Cardiac muscle cell (in vitro differentiated cells and primary cell): ENCODE measurements around the gene INPP5A. TPM values are rescaled to one million over a fixed set of nuclear protein-coding genes. Genes with fewer than 3 reads are reported as not detected.

Experiments used
- DNase-seq, 2 donors: peaks; one replicate each; pipeline versions ENCODE4 v3.0.0 to v3.0.0-alpha.2; 2010 to 2017; ENCODE audit warnings: low read depth in 1 of 2, low spot score in 1 of 2
- H3K27ac ChIP-seq: fragments of 200-600 bp; sonication (generic); 2 replicates; pipeline ENCODE4 v1.5.1; 2016
- H3K27me3 ChIP-seq: fragments of 200-600 bp; sonication (generic); 2 replicates; pipeline ENCODE4 v1.6.0; 2016; ENCODE audit warnings: control low read depth
- H3K36me3 ChIP-seq: fragments of 200-600 bp; sonication (generic); 2 replicates; pipeline ENCODE4 v1.5.1; 2016; ENCODE audit warnings: control low read depth
- H3K4me1 ChIP-seq: fragments of 200-600 bp; sonication (generic); 2 replicates; pipeline ENCODE4 v1.8.1; 2017; ENCODE audit warnings: low read depth, mild to moderate bottlenecking, mixed run types
- H3K4me3 ChIP-seq: fragments of 200-600 bp; sonication (generic); 2 replicates; pipeline ENCODE4 v1.5.1; 2016; ENCODE audit warnings: mild to moderate bottlenecking
- H3K9me3 ChIP-seq: fragments of 200-600 bp; sonication (generic); 2 replicates; pipeline ENCODE4 v1.5.1; 2017; ENCODE audit warnings: low read depth, mild to moderate bottlenecking, control low read depth
- CTCF ChIP-seq: IDR thresholded peaks from 2 replicates; pipeline ENCODE4 v1.5.1; 2012; ENCODE audit warnings: low read depth, mild to moderate bottlenecking, low read length
- polyA plus RNA-seq: library from polyadenylated mRNA; unstranded; fragments of >200 nt; fragmentation: Nextera tagmentation; extraction: Ambion mirVana; gene quantifications from 2 replicates; pipeline ENCODE4 v1.2.1, GENCODE V29; 2016
- total RNA-seq: library from RNA; depleted of rRNA; stranded (reverse); fragments of >200 nt; gene quantifications from 2 replicates; pipeline ENCODE4 v1.2.3, GENCODE V29; 2016

Gene INPP5A
- total and polyA plus RNA-seq, 2 experiments from 2014 or later = 87.0 to 90.4 TPM

- Histone ChIP-seq H3K27ac (no peak overlapping the region), H3K4me1 (peaks cover 10% of the 10 kb centered on the region), H3K4me3 (no peak overlapping the region), H3K9me3 (no peaks in the 10 kb centered on the region), H3K27me3 (no peaks in the 10 kb centered on the region), H3K36me3 (peaks cover 4% of the 10 kb centered on the region)
- no peak for DNase-seq
- no peak for TF ChIP-seq CTCF
Observed at GRCh38 chr10:132749371-132749795, 211.8 kb downstream of the INPP5A start.

- Histone ChIP-seq H3K27me3 (no peaks in the 10 kb centered on the region), H3K4me3 (no peak overlapping the region), H3K9me3 (no peaks in the 10 kb centered on the region), H3K27ac (no peak overlapping the region), H3K4me1 (peaks cover 10% of the 10 kb centered on the region), H3K36me3 (peaks cover 4% of the 10 kb centered on the region)
- TF ChIP-seq CTCF = no peak
- DNase-seq = no peak
Observed at GRCh38 chr10:132750936-132751335, 213.3 kb downstream of the INPP5A start.

GRCh38 chr10:132752378-132752777 lies 214.8 kb downstream of the INPP5A start:
- TF ChIP-seq CTCF = no peak
- no peak overlapping the region for H3K27ac ChIP-seq
- no peak for DNase-seq

GRCh38 chr10:132752961-132753360 lies 215.4 kb downstream of the INPP5A start:
- Histone ChIP-seq H3K27ac (no peak overlapping the region), H3K27me3 (no peaks in the 10 kb centered on the region), H3K4me3 (no peak overlapping the region), H3K4me1 (no peaks in the 10 kb centered on the region), H3K9me3 (no peaks in the 10 kb centered on the region), H3K36me3 (peaks cover 4% of the 10 kb centered on the region)
- no peak for TF ChIP-seq CTCF
- no peak for DNase-seq

More at GRCh38 chr10:132752378-132752777, 214.8 kb downstream of the INPP5A start:
- no peaks in the 10 kb centered on the region for H3K9me3 ChIP-seq
- H3K27me3 ChIP-seq = no peaks in the 10 kb centered on the region
- no peak overlapping the region for H3K4me3 ChIP-seq
- no peaks in the 10 kb centered on the region for H3K4me1 ChIP-seq
- H3K36me3 ChIP-seq = peaks cover 4% of the 10 kb centered on the region

GRCh38 chr10:132753596-132753995 lies 216.0 kb downstream of the INPP5A start:
- peaks cover 4% of the 10 kb centered on the region for H3K36me3 ChIP-seq
- DNase-seq = no peak
- H3K27ac ChIP-seq = peak overlapping the region; percentile 6

More at GRCh38 chr10:132753596-132753995, 216.0 kb downstream of the INPP5A start:
- no peaks in the 10 kb centered on the region for H3K27me3 ChIP-seq
- H3K9me3 ChIP-seq = no peaks in the 10 kb centered on the region
- TF ChIP-seq CTCF = no peak
- no peak overlapping the region for H3K4me3 ChIP-seq
- no peaks in the 10 kb centered on the region for H3K4me1 ChIP-seq
